ENCODE measurements around the gene SDHA.
"Not testable (repeated sequence)": the region's sequence is repeated elsewhere in the genome, so short reads cannot be mapped to it uniquely, and the experiment has no call there.

SDHA gene

DNA sequence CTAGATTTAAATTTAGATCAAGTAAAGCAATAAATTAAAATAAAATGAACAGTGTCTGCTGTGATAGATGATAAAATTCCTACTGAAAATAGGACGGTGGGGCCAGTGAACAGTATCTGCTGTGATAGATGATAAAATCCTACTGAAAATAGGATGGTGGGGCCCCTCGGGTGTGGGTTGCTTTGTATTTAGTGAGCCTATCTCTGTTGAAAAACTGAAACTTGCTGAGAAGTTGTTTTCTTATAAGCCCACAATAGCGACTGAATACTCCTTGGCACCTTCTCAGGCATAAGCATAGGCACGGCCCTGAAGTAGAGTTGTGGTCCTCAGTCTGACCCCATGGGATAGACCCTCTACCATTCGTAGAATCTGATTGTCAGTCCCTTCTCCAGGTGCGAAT lies 5.7 kb downstream of the SDHA start:
- DNase-seq: no peak

DNA sequence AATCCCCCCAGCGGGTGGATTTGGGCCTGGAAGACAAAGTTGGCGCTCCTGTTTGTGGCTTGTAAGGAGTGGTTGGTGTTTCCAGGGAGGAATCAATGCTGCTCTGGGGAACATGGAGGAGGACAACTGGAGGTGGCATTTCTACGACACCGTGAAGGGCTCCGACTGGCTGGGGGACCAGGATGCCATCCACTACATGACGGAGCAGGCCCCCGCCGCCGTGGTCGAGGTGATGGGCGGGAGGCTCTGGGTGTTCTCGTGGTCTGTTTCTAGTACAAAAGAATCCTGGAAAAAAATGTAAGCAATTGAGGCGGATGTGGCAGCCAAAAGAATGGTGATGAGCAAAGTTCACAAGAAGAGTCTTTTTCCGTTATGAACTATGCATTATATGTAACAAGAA lies 7.2 kb downstream of the SDHA start:
- DNase-seq: no peak

DNA sequence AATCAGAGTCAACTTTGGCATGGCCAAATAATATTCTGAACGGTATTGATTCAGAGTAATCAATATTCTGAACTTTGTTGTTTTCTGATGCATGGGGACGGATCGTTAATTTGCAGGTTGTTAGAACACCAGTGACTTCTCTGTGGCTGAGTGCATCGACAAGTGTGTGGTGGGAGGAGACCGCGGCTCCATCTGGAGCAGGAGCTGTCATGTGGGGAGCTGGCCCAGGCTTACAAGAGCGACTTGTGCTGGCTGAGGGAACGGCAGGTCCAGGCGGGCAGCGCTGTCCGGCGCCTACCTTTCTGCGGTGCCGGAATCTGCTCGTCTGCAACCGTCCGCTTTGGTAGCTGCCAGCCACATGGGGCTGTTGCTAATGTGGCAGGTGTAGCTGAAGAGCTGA lies 9.3 kb downstream of the SDHA start:
- DNase-seq: not testable (repeated sequence)

DNA sequence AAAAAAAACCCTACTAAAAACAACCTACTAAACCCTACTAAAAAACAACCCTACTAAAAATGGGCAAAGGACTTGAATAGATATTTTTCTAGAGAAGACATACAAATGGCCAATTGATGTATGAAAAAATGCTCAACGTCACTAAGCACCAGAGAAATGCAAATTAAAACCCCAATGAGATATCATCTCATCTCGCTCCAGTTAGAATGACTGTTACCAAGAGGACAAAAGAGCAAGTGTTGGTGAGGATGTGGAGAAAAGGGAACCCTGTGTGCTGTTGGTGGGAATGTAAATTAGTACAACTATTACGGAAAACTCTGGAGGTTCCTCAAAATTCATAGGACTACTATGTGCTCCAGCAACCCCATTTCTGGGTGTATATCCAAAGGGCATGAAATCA lies 10.8 kb downstream of the SDHA start:
- DNase-seq: no peak

DNA sequence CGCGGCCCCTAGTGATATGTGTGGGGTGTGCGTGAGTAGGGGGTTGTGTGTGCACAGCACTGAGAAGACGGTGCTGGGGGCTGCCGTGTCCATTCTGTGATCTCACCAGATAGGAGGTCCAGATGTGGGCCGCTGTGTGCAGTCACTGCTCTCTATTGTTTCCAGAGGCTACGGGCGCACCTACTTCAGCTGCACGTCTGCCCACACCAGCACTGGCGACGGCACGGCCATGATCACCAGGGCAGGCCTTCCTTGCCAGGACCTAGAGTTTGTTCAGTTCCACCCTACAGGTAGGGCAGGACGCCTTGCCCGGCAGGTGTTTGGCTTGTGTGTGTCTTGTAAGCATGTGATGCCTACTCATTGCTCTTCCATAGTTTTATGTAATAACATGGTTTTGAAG lies 12.6 kb downstream of the SDHA start:
- DNase-seq: no peak

DNA sequence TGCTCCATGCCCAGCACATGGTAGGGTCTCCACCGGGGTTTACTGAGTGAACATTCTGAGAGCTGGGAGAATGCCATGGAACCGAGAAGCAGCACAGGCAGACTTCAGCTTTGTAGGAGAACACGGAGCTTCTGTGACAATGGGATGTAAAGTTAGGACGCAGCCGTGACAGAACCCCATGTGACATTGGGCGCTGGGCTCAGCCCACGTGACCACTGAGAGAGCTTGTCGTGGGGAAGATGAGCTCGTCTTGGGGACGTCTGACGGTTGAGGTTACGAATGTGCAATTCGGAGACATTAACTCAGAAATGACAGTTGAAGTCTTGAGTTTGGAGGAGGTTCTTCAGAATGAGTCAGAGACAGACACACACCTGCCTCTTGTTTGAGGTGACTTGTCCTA lies 13.5 kb downstream of the SDHA start:
- DNase-seq: no peak

DNA sequence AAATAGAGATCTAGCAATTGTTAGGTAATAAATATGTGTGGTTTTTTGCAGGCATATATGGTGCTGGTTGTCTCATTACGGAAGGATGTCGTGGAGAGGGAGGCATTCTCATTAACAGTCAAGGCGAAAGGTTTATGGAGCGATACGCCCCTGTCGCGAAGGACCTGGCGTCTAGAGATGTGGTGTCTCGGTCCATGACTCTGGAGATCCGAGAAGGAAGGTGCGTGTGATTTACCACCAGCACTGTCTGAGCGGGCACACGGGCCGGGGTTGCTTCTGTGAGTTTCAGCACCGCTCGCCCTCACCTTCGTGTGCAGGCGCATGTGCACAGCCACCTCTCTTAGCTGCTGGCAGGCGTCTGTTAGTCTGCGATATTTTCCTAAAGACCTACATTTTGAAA lies 15.3 kb downstream of the SDHA start:
- not testable (repeated sequence) for DNase-seq

DNA sequence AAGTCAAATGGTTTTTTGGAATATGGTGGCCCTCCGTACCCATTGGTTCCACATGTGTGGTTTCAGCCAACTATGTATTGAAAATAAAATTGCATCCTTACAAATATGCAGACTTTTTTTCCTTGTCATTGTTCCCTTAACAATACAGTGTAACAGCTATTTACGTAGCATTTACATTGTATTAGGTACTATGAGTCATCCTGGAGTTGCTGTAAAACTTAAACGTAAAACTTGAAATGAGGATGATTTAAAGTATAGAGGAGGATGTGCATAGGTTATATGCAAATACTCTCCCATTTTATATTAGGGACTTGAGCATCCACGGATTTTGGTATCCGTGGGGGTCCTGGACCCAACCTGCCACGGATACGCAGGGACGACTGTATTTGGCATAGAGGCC lies 16.3 kb downstream of the SDHA start:
- no peak for DNase-seq

DNA sequence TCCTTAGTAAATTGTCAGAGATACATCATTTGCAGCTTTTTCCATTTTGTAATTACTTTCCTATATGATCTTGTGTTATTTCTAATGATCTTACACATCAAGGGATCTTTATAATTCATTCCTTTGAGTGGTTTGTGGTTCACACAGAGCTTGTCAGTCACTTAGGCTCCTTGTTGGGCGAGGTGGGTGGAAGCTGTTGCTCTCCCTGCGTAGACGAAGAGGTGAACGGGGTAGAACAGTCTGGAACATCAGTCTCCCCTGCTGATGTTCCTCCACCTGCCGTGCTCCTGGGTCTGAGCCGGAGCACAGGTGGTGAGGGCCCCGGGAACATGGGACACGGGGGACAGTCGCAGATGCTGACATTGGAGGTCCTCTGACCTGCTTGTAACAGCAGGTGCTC lies 17.4 kb downstream of the SDHA start:
- not testable (repeated sequence) for DNase-seq

DNA sequence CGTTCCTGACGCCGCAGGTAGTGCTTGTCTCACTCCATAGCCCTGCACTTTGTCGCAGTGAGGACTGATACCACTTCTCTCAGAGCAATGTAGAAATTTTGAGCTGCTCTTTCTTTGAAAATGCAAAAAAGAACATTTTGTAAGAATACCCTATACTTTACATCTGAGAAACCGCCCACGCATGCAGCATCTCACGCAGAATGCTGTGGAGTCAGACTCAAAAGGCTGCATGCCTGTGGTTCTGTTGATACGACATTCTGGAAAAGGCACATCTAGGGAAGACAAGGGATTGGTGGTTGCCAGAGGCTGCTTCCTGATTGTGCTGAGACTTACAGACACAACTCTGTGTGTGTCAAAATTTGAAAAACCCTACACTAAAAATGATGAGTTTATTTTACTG lies 19.8 kb downstream of the SDHA start:
- not testable (repeated sequence) for DNase-seq

DNA sequence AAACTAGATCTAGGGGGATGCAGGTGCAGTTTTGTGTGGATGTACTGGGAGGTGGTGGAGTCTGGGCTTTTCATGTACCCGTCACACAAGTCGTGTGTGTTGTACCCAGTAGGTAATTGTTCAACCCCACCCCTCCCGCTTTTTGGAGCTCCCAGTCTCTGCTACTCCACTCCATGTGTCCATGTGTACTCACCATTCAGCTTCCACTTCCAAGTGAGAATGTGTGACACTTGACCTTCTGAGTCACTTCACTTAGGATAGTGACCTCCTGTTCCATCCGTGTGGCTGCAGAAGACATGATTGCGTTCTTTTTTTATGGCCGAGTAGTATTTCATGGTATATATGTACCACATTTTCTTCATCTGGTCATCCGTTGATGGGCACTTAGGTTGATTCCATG lies 22.4 kb downstream of the SDHA start:
- not testable (repeated sequence) for DNase-seq

DNA sequence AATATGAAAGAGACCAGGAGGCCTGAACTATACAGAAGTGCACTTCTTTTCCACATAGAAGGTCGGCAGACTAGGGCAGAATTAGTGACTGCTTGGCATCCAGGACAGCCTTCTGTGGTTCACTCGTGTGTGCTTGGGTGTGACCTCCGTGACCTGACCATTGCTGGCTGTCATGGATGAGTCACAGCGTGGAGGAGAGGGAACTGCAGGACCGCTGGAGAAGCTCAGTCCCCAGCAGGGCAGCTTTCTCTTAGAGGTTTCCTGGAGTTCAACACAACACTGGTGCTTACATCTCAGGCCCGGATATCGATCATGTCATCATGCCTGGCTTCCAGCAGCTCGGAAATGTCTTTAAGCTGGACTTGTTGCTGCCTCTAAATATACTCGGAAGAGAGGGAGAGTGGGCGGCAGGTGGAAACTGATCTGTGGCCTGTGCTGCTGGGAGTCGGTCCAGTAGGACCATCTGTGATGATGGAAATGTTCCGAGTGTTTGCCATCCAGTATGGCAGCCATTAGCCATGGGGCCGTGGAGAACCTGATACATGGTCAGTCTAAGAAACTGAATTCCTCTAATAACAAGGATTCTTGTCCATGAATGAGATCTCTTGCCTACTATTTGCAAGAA lies 23.0 kb downstream of the SDHA start:
- not testable (repeated sequence) for DNase-seq

DNA sequence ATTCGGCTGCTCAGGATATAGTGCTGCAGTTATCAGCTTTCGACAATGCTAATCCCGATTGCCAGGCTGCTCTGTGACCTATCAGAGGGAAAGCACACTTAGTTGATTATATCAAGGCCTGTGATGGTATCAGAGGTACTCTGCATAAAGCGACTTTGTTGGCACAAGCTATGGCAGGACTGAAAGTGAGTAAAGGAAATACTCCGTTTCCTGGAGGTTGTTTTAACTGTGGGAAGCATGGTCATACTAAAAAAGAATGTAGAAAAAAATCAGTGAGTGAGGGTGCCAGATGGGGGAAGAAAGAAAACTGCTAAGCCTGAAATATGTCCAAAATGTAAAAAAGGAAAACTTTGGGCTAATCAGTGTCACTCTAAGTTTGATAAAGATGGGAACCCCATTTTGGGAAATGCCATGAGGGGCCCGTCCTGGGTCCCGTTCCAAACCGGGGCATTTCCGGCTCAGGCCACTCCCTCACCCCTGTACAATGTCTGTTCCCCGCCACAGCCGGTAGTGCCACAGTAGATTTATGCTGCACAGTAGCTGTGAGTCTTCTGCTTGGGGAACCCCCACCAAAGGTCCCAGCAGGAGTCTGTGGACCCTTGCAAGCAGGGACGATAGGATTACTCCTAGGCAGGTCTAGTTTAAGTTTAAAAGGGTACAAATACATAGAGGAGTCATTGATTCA lies 25.7 kb downstream of the SDHA start:
- not testable (repeated sequence) for DNase-seq

DNA sequence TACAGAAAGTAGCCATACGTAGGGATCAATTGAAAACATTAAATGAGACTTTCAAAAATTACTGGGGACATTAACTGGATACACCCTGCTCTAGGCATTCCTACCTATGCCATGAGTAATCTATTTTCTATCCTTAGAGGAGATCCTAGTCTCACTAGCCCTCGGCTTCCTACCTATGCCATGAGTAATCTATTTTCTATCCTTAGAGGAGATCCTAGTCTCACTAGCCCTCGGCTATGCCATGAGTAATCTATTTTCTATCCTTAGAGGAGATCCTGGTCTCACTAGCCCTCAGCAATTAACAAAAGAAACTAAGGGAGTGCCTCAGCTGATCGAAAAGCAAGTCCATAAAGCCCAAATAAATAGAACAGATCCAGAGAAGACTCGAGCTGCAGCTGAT lies 27.6 kb downstream of the SDHA start:
- DNase-seq: not testable (repeated sequence)

DNA sequence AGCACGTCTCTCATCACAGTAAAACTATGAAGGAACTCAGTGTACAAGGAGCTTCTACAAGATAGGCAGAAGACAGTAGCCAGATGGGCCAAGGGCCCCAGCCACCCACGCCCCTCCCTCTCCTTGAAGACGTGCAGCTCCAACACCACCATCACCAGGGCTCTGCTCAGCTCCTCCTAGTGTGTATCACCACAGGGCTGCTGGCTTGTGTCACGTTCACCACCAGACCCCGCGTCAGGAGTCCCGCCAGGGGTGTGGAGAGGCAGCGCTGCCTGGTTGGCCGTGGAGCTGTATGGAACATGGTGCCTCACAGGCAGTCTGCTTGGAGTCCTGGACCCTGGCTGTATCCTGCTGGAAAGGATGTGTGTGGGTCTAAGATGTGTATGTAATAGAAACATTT lies 32.3 kb downstream of the SDHA start:
- not testable (repeated sequence) for DNase-seq

DNA sequence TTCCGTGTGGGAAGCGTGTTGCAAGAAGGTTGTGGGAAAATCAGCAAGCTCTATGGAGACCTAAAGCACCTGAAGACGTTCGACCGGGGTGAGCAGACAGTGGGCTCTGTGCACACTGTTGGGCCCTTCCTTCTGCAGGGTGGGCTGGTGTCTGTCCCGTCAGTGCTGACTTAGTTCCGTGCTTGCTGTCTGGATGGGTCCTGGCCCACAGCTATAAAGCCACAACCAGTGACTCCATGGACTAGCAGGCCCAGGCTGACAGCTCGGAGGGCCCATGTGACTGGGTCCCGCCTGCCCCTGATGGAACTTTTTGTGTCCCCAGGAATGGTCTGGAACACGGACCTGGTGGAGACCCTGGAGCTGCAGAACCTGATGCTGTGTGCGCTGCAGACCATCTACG lies 32.9 kb downstream of the SDHA start:
- not testable (repeated sequence) for DNase-seq

DNA sequence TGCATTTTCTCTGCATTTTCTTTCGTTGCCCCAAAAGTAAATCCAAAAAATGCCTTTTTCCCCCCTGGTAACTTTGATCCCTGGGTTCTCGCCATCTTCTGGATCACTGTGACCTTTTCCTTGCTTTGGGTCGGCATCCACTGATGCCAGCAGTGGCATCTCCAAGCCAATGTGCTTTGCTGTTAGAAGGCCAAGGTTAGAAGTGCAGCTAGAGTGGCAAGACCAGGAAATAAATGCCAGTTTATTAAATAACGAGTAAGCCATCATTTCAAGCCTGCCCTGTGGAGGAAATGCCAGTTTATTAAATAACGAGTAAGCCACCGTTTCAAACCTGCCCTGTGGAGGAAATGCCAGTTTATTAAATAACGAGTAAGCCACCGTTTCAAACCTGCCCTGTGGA lies 33.4 kb downstream of the SDHA start:
- not testable (repeated sequence) for DNase-seq

DNA sequence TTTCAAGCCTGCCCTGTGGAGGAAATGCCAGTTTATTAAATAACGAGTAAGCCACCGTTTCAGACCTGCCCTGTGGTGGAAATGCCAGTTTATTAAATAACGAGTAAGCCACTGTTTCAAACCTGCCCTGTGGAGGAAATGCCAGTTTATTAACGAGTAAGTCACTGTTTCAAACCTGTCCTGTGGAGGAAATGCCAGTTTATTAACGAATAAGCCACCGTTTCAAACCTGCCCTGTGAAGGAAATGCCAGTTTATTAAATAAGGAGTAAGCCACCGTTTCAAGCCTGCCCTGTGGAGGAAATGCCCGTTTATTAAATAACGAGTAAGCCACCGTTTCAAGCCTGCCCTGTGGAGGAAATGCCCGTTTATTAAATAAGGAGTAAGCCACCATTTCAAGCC lies 33.9 kb downstream of the SDHA start:
- DNase-seq: not testable (repeated sequence)

DNA sequence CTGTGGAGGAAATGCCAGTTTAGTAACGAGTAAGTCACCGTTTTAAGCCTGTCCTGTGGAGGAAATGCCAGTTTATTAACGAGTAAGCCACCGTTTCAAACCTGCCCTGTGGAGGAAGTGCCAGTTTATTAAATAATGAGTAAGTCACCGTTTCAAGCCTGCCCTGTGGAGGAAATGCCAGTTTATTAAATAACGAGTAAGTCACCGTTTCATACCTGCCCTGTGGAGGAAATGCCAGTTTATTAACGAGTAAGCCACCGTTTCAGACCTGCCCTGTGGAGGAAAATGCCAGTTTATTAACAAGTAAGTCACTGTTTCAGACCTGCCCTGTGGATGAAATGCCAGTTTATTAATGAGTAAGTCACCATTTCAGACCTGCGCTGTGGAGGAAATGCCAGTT lies 34.4 kb downstream of the SDHA start:
- no peak for DNase-seq

DNA sequence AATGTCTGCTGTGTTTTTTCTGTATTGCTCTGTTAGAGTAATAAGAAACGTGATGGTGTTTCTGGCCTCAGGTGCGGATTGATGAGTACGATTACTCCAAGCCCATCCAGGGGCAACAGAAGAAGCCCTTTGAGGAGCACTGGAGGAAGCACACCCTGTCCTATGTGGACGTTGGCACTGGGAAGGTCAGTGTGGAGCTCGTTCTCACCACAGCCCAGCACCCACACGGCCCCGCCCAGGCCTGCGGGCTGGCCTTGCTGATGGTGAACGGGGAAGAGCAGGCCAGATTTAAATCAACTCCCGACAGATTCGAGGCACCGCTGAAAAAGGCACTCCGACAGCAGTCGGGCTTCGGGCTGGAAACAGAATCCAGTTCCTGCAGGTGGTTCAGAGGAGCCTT lies 36.2 kb downstream of the SDHA start:
- not testable (repeated sequence) for DNase-seq

DNA sequence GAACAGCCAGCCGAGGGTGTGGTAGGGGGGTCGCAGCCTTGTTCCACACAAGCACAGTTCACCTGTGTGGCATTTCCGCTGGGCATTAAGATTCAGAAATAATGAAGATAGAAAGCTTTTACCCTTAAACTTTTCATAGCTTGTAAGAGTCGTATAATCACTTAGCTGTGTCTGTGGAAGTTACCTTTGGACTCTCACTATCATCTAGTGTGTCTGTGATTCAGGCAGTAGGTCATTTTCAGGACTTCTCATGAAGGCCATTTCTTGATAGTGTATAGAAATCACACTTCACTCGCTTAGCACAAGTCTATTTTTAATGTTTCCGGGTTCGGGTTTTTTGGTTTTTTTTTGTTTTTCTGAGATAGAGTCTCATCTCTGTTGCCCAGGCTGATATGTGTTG lies 37.0 kb downstream of the SDHA start:
- not testable (repeated sequence) for DNase-seq

DNA sequence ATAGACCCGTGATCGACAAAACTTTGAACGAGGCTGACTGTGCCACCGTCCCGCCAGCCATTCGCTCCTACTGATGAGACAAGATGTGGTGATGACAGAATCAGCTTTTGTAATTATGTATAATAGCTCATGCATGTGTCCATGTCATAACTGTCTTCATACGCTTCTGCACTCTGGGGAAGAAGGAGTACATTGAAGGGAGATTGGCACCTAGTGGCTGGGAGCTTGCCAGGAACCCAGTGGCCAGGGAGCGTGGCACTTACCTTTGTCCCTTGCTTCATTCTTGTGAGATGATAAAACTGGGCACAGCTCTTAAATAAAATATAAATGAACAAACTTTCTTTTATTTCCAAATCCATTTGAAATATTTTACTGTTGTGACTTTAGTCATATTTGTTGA lies 38.2 kb downstream of the SDHA start:
- not testable (repeated sequence) for DNase-seq

DNA sequence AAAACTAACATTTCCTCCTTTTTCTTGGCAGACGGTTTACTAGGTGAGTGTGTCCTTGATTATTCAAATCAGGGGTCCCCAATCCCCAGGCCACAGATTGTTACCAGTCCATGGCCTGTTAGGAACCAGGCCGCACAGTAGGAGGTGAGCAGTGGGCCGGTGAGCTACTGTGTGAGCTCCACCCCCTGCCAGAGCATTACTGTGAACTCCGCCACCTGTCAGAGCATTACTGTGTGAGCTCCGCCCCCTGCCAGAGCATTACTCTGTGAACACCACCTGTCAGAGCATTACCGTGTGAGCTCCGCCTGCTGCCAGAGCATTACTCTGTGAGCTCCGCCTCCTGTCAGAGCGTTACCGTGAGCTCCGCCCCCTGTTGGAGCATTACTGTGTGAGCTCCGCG lies 39.0 kb downstream of the SDHA start:
- no peak for DNase-seq

DNA sequence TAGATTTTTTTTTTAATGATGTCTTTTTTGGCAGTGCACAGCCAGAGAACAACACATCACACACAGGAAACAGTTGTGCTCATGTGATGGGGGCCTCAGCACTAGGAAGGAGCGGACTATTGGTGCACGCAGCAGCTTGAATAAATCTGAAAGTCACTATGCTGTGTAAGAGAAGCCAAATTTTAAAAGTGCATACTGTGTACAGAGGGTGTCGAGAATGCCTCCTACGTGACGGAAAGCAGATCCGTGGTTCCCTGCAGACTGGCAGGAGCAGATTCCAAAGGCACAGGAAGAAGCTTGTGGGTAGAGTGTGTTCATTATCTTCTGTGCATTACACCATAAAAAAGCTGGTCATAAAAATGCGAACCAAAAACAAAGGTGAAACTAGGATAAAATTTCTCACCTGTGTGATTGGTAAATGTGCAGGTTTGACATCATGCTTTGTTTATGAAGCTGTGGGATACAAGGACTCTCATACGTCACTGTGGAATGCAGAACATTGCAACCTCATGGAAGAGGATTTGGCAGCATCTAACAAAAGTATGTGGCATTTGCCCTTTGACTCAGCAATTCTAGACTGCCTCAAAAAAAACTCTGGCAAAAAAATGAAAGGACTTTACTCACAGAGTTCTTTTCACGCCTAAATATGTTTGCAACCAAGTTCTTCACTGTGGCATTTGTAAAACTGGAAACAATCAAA lies 45.3 kb downstream of the SDHA start:
- DNase-seq: not testable (repeated sequence)
